PC-3 (cell line): ENCODE data around the gene WNT5B. TPM values are rescaled to one million over a fixed set of nuclear protein-coding genes. Genes with fewer than 3 reads are reported as not detected.

ENCODE experiments used
- ATAC-seq: fragments of 200-7000 bp; cut with Tn5 transposase; 2 replicates; pipeline ENCODE4 v1.9.1; 2020; ENCODE audit warnings: mild to moderate bottlenecking, moderate library complexity
- BruUV-seq: library from RNA; stranded (reverse); fragments of 400-500 nt; replicated peaks from 2 replicates; lab custom pipeline; 2021; lab: Mats Ljungman, UMichigan
- CTCF ChIA-PET: fragments of 300-600 bp; sonication (Branson Sonifier 250); formaldehyde crosslinking; loops from one replicate; lab custom pipeline; 2022; ENCODE audit warnings: antibody characterized with exemption; lab: Charles Lee
- POLR2A ChIA-PET: fragments of 300-600 bp; sonication (Branson Sonifier 250); formaldehyde crosslinking; loops from one replicate; lab custom pipeline; 2022; ENCODE audit warnings: antibody characterized with exemption; ENCODE audit not compliant: unreplicated experiment; lab: Charles Lee
- DNase-seq: peaks from one replicate; pipeline ENCODE4 v3.0.0-alpha.2; 2015
- H2AFZ ChIP-seq: fragments of 300-600 bp; sonication (generic); 2 replicates; pipeline ENCODE4 v1.6.0; 2016; ENCODE audit warnings: antibody characterized with exemption, low read length
- H3F3A ChIP-seq: fragments of 300-600 bp; sonication (generic); one replicate; pipeline ENCODE4 v1.6.0; 2017; ENCODE audit warnings: antibody characterized with exemption, low read length, control low read depth, mild to moderate bottlenecking; ENCODE audit not compliant: unreplicated experiment
- H3K27ac ChIP-seq: fragments of 300-600 bp; sonication (generic); 2 replicates; pipeline ENCODE4 v1.5.1; 2016; ENCODE audit warnings: mild to moderate bottlenecking, low read length
- H3K27me3 ChIP-seq: fragments of 300-600 bp; sonication (generic); 2 replicates; pipeline ENCODE4 v1.6.1; 2016; ENCODE audit warnings: low read length, mixed read lengths
- H3K36me3 ChIP-seq: fragments of 300-600 bp; sonication (generic); 2 replicates; pipeline ENCODE4 v1.6.1; 2016; ENCODE audit warnings: low read depth, mixed run types, low read length, mixed read lengths
- H3K4me1 ChIP-seq: fragments of 300-600 bp; sonication (generic); 2 replicates; pipeline ENCODE4 v1.5.1; 2016; ENCODE audit warnings: low read length; ENCODE audit not compliant: insufficient read depth
- H3K4me2 ChIP-seq: fragments of 300-600 bp; sonication (generic); 2 replicates; pipeline ENCODE4 v1.6.0; 2016; ENCODE audit warnings: low read length
- H3K4me3 ChIP-seq: fragments of 300-600 bp; sonication (generic); 2 replicates; pipeline ENCODE4 v1.5.1; 2016; ENCODE audit warnings: mild to moderate bottlenecking, low read length, mixed read lengths
- H3K79me2 ChIP-seq: fragments of 300-600 bp; sonication (generic); 2 replicates; pipeline ENCODE4 v1.6.1; 2017; ENCODE audit warnings: low read length, mixed read lengths
- H3K9ac ChIP-seq: fragments of 300-600 bp; sonication (generic); 2 replicates; pipeline ENCODE4 v1.6.0; 2016; ENCODE audit warnings: mild to moderate bottlenecking, low read length
- H3K9me2 ChIP-seq: fragments of 300-600 bp; sonication (generic); replicated peaks from 2 replicates; pipeline ENCODE4 v1.6.1; 2016; ENCODE audit warnings: mixed run types, low read length, mixed read lengths
- H3K9me3 ChIP-seq: fragments of 300-600 bp; sonication (generic); 2 replicates; pipeline ENCODE4 v1.6.1; 2016; ENCODE audit warnings: low read length, mixed read lengths
- H4K20me1 ChIP-seq: fragments of 300-600 bp; sonication (generic); 2 replicates; pipeline ENCODE4 v1.6.1; 2016; ENCODE audit warnings: low read length, mixed read lengths
- EZH2 ChIP-seq: fragments of 300-600 bp; sonication (generic); IDR thresholded peaks from one replicate; pipeline ENCODE4 v1.6.1; 2017; ENCODE audit warnings: antibody characterized with exemption, mild to moderate bottlenecking, low read length; ENCODE audit not compliant: unreplicated experiment
- EZH2phosphoT487 ChIP-seq: fragments of 300-600 bp; sonication (generic); IDR thresholded peaks from 2 replicates; pipeline ENCODE4 v1.6.1; 2018; ENCODE audit warnings: mild to moderate bottlenecking, antibody characterized with exemption, low read length, borderline replicate concordance
- intact Hi-C: fragments of 100-400 bp; cut with micrococcal nuclease; formaldehyde crosslinking; loops from 2 replicates; pipeline ENCODE4 v1.9.0; 2023
- total RNA-seq: library from RNA; depleted of rRNA; stranded (reverse); fragments of >200 nt; gene quantifications from 2 replicates; pipeline ENCODE4 v1.2.3, GENCODE V29; 2014
- TF ChIP-seq, protein P1 (sequence below): fragments of 300-600 bp; sonication (generic); conservative IDR thresholded peaks from 2 replicates; pipeline ENCODE4 v1.5.1; 2017; ENCODE audit warnings: antibody characterized with exemption, low read depth, mild to moderate bottlenecking, low read length

WNT5B gene
- total RNA-seq, 1 experiment from 2014 or later = 2.2 TPM

DNA sequence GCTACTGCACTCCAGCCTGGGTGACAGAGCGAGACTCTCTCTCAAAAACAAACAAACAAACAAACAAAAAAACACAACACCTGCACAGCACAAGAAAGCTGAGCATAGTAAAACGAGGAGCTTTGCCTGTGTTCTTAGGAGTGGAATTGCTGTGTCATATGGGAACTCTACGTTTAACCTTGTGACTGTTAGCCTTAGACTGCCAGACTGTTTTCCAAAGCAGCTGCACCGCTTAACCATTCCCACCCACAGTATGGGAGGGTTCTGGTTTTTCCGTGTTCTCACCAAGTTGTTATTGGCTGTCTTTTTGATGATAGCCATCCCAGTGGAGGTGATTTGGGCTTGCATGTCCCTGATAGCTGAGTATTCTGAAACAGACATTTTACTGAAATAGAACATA is 9.2 kb downstream of the WNT5B start:
- ChIA-PET CTCF (no interaction called here), POLR2A (no interaction called here)
- H3K4me1 ChIP-seq = no peaks in the 10 kb centered on the region
- H3K9me3 ChIP-seq = no peaks in the 10 kb centered on the region
- no peaks in the 10 kb centered on the region for H3F3A ChIP-seq
- H3K79me2 ChIP-seq = no peaks in the 10 kb centered on the region
- H3K9me2 ChIP-seq = no peaks in the 10 kb centered on the region
- H4K20me1 ChIP-seq = no peaks in the 10 kb centered on the region
- H2AFZ ChIP-seq = no peak overlapping the region
- intact Hi-C loops = no loop called here
- DNase-seq (no peak), ATAC-seq (no peak)
- no peaks in the 10 kb centered on the region for H3K27me3 ChIP-seq
- H3K36me3 ChIP-seq = no peaks in the 10 kb centered on the region
- TF ChIP-seq EZH2phosphoT487 = no peak
- TF ChIP-seq, protein P1, sequence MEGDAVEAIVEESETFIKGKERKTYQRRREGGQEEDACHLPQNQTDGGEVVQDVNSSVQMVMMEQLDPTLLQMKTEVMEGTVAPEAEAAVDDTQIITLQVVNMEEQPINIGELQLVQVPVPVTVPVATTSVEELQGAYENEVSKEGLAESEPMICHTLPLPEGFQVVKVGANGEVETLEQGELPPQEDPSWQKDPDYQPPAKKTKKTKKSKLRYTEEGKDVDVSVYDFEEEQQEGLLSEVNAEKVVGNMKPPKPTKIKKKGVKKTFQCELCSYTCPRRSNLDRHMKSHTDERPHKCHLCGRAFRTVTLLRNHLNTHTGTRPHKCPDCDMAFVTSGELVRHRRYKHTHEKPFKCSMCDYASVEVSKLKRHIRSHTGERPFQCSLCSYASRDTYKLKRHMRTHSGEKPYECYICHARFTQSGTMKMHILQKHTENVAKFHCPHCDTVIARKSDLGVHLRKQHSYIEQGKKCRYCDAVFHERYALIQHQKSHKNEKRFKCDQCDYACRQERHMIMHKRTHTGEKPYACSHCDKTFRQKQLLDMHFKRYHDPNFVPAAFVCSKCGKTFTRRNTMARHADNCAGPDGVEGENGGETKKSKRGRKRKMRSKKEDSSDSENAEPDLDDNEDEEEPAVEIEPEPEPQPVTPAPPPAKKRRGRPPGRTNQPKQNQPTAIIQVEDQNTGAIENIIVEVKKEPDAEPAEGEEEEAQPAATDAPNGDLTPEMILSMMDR = no peak
- TF ChIP-seq EZH2 = no peak
- no peak overlapping the region for H3K9ac ChIP-seq
- no peak overlapping the region for H3K27ac ChIP-seq
- BruUV-seq = no TSS peak
- H3K4me3 ChIP-seq = no peak overlapping the region
- no peak overlapping the region for H3K4me2 ChIP-seq

DNA sequence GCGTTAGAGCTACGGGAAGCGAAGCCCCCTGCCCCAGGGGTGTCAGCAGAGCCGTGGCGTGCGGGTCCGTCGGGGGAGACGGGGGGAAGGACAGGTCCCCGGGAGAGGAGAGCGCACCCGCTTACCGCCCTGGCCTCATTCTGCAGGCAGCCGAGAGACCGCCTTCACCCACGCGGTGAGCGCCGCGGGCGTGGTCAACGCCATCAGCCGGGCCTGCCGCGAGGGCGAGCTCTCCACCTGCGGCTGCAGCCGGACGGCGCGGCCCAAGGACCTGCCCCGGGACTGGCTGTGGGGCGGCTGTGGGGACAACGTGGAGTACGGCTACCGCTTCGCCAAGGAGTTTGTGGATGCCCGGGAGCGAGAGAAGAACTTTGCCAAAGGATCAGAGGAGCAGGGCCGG is 10.5 kb downstream of the WNT5B start:
- Histone ChIP-seq H3K27me3 (no peaks in the 10 kb centered on the region), H3F3A (no peaks in the 10 kb centered on the region), H3K36me3 (no peaks in the 10 kb centered on the region), H3K9me3 (no peaks in the 10 kb centered on the region), H3K79me2 (no peaks in the 10 kb centered on the region), H3K27ac (no peak overlapping the region), H2AFZ (no peak overlapping the region), H3K9ac (no peak overlapping the region), H3K9me2 (no peaks in the 10 kb centered on the region), H3K4me2 (no peak overlapping the region), H4K20me1 (no peaks in the 10 kb centered on the region), H3K4me3 (no peak overlapping the region), H3K4me1 (no peaks in the 10 kb centered on the region)
- no TSS peak for BruUV-seq
- ATAC-seq (no peak), DNase-seq (no peak)
- intact Hi-C loops = no loop called here
- CTCF ChIA-PET = no interaction called here
- POLR2A ChIA-PET = no interaction called here
- TF ChIP-seq EZH2 (no peak), EZH2phosphoT487 (no peak)
- TF ChIP-seq, protein P1 = no peak

DNA sequence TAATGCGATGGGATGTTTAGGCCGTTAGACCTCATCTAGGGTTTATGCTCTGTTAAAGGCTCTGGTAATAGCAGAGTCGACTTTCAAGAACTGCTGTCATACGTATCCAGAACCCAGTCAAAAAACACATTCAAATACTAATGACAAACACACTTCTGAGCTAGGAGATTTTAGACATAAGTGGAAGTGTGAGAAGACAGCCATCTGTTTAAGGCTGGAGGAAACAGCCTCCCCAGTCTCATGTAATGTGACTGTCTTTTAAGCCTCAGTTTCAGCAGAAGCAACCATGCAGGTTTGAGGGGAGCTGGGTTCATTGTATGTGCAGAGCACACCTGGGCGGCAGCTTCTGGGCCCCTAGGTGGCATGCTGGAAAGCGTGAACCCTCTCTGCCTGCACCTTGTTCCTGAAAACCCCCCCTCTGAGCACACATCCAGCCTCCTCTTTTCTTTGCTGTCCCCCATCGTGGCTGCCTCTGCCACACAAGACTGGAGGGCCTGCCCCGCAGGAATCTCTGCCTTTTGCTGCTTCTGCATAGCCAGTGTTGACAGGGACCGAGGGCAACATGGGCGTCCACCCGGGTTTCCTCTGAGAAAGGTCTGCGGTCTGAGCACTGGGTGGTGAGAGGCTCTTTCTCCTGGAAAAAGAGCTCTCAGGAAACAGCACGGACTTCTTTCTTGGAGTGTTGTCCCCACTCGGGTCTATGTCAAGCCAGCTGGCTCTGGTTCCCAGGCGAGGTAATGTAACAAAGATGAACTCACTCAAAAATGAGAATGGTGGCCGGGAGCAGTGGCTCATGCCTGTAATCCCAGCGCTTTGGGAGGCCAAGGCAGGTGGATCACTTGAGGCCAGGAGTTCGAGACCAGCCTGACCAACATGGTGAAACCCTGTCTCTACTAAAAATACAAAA is 11.6 kb downstream of the WNT5B start:
- H3K9ac ChIP-seq = no peak overlapping the region
- no peaks in the 10 kb centered on the region for H3F3A ChIP-seq
- no peaks in the 10 kb centered on the region for H3K79me2 ChIP-seq
- CTCF ChIA-PET = no interaction called here
- H3K36me3 ChIP-seq = no peaks in the 10 kb centered on the region
- no peaks in the 10 kb centered on the region for H3K4me1 ChIP-seq
- no peak for ATAC-seq
- H3K27me3 ChIP-seq = no peaks in the 10 kb centered on the region
- no peaks in the 10 kb centered on the region for H4K20me1 ChIP-seq
- no peak for TF ChIP-seq EZH2phosphoT487
- TF ChIP-seq, protein P1 = no peak
- TF ChIP-seq EZH2 = no peak
- intact Hi-C loops = no loop called here
- no peak overlapping the region for H3K27ac ChIP-seq
- H3K4me3 ChIP-seq = no peak overlapping the region
- DNase-seq = no peak
- no peaks in the 10 kb centered on the region for H3K9me2 ChIP-seq
- no TSS peak for BruUV-seq
- no peaks in the 10 kb centered on the region for H3K9me3 ChIP-seq
- no peak overlapping the region for H3K4me2 ChIP-seq
- no peak overlapping the region for H2AFZ ChIP-seq
- POLR2A ChIA-PET = no interaction called here
